SH-SY5Y (cell line): Measurements from ENCODE around the gene SYTL2.

ENCODE experiments used
- GATA2 ChIP-seq: IDR thresholded peaks from 2 replicates; pipeline ENCODE4 v1.6.1; 2011; ENCODE audit warnings: mild to moderate bottlenecking, low read depth, low read length
- GATA3 ChIP-seq: IDR thresholded peaks from 2 replicates; pipeline ENCODE4 v1.6.1; 2011; ENCODE audit warnings: low read depth, mild to moderate bottlenecking, low read length, moderate library complexity

SYTL2 gene

GRCh38 chr11:85758480-85759039 lies 52.4 kb downstream of the SYTL2 start:
- TF ChIP-seq GATA3 (no peak), GATA2 (no peak)

DNA sequence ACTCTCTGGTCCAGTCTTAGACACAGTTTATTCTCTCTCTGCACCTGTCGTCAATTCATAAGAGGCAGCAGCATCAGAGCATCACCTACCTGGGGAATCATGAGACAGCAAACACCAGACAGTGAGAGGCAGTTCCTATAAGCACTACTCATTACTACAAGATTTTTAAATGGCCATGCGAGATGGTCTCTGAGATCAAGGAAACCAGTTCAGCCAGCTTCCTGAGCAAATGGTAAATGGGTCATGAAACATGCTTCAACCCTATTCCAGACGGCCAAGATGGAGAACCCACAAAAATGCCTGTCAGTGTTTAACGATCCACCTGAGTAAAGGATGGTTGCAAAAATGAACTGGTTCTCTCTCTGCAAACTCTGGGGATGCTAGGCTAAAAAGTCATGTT lies 52.9 kb downstream of the SYTL2 start:
- TF ChIP-seq GATA2 (no peak), GATA3 (no peak)

GRCh38 chr11:85756401-85757200 lies 54.3 kb downstream of the SYTL2 start:
- TF ChIP-seq GATA3 (no peak), GATA2 (no peak)

DNA sequence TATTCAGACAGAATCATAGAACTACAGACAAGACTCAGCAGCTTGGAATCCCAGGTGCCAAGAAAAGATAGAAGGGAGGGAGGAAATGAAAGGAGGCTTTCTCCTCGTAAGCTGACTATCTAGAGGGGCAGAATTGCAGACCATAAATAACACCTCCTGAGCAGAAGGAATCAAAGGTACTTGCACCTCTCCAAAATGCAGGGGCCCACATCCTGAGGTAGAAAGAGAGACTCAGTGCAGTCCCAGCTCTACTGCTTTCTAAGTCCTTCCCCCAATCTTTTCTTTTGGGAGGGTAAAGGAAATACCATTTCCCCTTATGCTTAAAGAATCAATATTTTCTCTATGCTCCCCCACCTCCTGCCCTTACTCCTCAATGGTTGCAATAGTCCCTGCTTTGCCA lies 55.2 kb downstream of the SYTL2 start:
- TF ChIP-seq GATA2 (no peak), GATA3 (no peak)

GRCh38 chr11:85755285-85755684 lies 55.7 kb downstream of the SYTL2 start:
- no peak for TF ChIP-seq GATA2
- no peak for TF ChIP-seq GATA3

GRCh38 chr11:85752890-85753581 lies 57.9 kb downstream of the SYTL2 start:
- TF ChIP-seq GATA3: no peak

DNA sequence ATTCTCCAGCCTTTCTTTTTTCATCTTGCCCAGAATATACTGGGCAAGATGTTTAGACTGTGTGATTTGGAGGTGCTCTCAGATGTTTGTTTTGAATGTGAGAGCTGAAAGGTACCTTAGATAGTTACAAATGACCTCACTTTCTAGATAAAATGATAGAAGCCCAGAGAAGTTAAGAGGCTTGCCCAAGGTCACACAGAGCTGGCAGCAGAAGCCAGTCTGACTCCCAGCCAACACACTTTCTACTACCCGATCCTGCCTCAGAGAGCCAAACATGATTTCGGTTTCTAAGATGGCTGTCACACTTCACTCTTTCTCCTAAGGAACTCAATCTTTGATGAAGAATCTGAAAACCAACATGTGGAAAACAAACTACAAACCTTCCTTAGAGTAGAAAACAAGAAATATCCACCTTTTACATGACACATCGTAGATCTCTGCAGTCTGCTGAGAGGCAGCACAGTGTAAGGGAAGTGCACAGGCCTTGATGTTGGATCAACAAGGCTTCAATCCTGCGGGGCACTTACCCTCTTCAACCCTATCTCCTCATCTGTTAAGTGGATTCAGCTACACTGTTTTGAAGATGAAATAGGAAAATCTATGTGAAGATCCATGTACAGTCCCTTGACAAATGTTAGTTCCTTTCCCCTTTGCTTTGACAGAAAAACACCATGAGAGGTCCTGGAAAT lies 58.6 kb downstream of the SYTL2 start:
- no peak for TF ChIP-seq GATA2
- no peak for TF ChIP-seq GATA3

GRCh38 chr11:85751724-85752123 lies 59.2 kb downstream of the SYTL2 start:
- TF ChIP-seq GATA3 (no peak), GATA2 (no peak)

GRCh38 chr11:85750646-85751045 lies 60.3 kb downstream of the SYTL2 start:
- TF ChIP-seq GATA3: no peak
- TF ChIP-seq GATA2: no peak

- TF ChIP-seq GATA3 (no peak), GATA2 (no peak)
Measured at GRCh38 chr11:85749884-85750283, 61.1 kb downstream of the SYTL2 start.

- TF ChIP-seq GATA2 (no peak), GATA3 (no peak)
Measured at GRCh38 chr11:85749287-85749834, 61.6 kb downstream of the SYTL2 start.

GRCh38 chr11:85748455-85748891 lies 62.5 kb downstream of the SYTL2 start:
- TF ChIP-seq GATA2: no peak
- TF ChIP-seq GATA3: no peak

DNA sequence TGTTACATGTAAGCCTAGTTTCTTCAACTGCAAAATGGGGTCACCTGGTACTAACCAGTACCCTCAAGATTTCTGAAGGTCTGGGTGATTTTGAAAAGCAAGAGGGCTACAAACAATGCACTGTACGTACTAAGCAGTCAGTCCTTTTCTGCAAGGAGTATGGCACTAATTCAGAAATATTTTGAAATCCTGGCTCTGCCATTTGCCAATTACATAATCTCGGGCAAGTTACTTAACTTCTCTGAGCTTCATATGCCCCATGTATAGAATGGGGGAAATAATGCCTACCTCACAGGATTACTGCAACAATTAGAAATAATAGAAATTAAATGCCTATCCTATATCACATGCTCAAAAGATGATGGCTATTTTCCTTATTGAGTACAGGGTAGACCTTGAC lies 64.3 kb downstream of the SYTL2 start:
- TF ChIP-seq GATA3: no peak
- no peak for TF ChIP-seq GATA2

- TF ChIP-seq GATA2 (no peak), GATA3 (no peak)
Measured at GRCh38 chr11:85745626-85746025, 65.3 kb downstream of the SYTL2 start.
